Hepatocyte (in vitro differentiated cells): ENCODE data around the gene SLC1A3. TPM values are rescaled to one million over a fixed set of nuclear protein-coding genes. Genes with fewer than 3 reads are reported as not detected.

Source experiments
- DNase-seq: peaks from one replicate; pipeline ENCODE4 v3.0.0-alpha.2; 2016; ENCODE audit warnings: low spot score
- H2AFZ ChIP-seq: fragments of 200-600 bp; sonication (generic); 2 replicates; pipeline ENCODE4 v1.6.0; 2016; ENCODE audit warnings: antibody characterized with exemption, mild to moderate bottlenecking
- H3K27ac ChIP-seq: fragments of 200-600 bp; sonication (generic); 2 replicates; pipeline ENCODE4 v1.5.1; 2016; ENCODE audit warnings: mild to moderate bottlenecking
- H3K27me3 ChIP-seq: fragments of 200-600 bp; sonication (generic); 2 replicates; pipeline ENCODE4 v1.6.1; 2016
- H3K36me3 ChIP-seq: fragments of 200-600 bp; sonication (generic); replicated peaks from 2 replicates; pipeline ENCODE4 v1.5.1; 2016; ENCODE audit warnings: low read depth; ENCODE audit not compliant: insufficient read depth
- H3K4me1 ChIP-seq: fragments of 200-600 bp; sonication (generic); 2 replicates; pipeline ENCODE4 v1.5.1; 2016; ENCODE audit warnings: mild to moderate bottlenecking, moderate library complexity; ENCODE audit not compliant: insufficient read depth
- H3K4me2 ChIP-seq: fragments of 200-600 bp; sonication (generic); 2 replicates; pipeline ENCODE4 v1.6.0; 2016
- H3K4me3 ChIP-seq: fragments of 200-600 bp; sonication (generic); 2 replicates; pipeline ENCODE4 v1.5.1; 2016; ENCODE audit warnings: mild to moderate bottlenecking
- H3K79me2 ChIP-seq: fragments of 200-600 bp; sonication (generic); 2 replicates; pipeline ENCODE4 v1.6.0; 2017; ENCODE audit warnings: mild to moderate bottlenecking
- H3K9me2 ChIP-seq: fragments of 200-600 bp; sonication (generic); replicated peaks from 2 replicates; pipeline ENCODE4 v1.6.0; 2017; ENCODE audit warnings: mild to moderate bottlenecking; ENCODE audit not compliant: insufficient read depth
- H3K9me3 ChIP-seq: fragments of 200-600 bp; sonication (generic); 2 replicates; pipeline ENCODE4 v1.5.1; 2016; ENCODE audit warnings: low read depth, mild to moderate bottlenecking
- H4K20me1 ChIP-seq: fragments of 200-600 bp; sonication (generic); 2 replicates; pipeline ENCODE4 v1.6.0; 2016; ENCODE audit warnings: mild to moderate bottlenecking; ENCODE audit not compliant: insufficient read depth, poor library complexity, severe bottlenecking
- CTCF ChIP-seq: fragments of 200-600 bp; sonication (generic); IDR thresholded peaks from 2 replicates; pipeline ENCODE4 v1.5.1; 2016; ENCODE audit warnings: antibody characterized with exemption, mild to moderate bottlenecking; ENCODE audit not compliant: poor library complexity
- EZH2 ChIP-seq: fragments of 200-600 bp; sonication (generic); IDR thresholded peaks from 2 replicates; pipeline ENCODE4 v1.6.1; 2016; ENCODE audit warnings: antibody characterized with exemption, mild to moderate bottlenecking, borderline replicate concordance
- EZH2phosphoT487 ChIP-seq: fragments of 200-600 bp; sonication (generic); IDR thresholded peaks from one replicate; pipeline ENCODE4 v1.6.1; 2018; ENCODE audit warnings: antibody characterized with exemption, mild to moderate bottlenecking, low read depth, moderate library complexity; ENCODE audit not compliant: unreplicated experiment, severe bottlenecking
- WGBS: methylation state at CpG from one replicate; pipeline ENCODE4 v1.1.6; 2016; ENCODE audit warnings: low lambda C conversion rate; ENCODE audit errors: missing lambda C conversion rate; 5-methylcytosine and 5-hydroxymethylcytosine counted together
- polyA plus RNA-seq: library from polyadenylated mRNA; unstranded; fragments of >200 nt; fragmentation: Nextera tagmentation; extraction: Ambion mirVana; gene quantifications from 2 replicates; pipeline ENCODE4 v1.2.1, GENCODE V29; 2016
- total RNA-seq: library from RNA; depleted of rRNA; stranded (reverse); fragments of >200 nt; gene quantifications from 2 replicates; pipeline ENCODE4 v1.2.3, GENCODE V29; 2014

The SLC1A3 gene
- total and polyA plus RNA-seq, 2 experiments from 2014 or later = 32.3 to 42.3 TPM

- Histone ChIP-seq H3K4me3 (no peak overlapping the region), H3K4me1 (peaks cover 14% of the 10 kb centered on the region), H3K9me3 (no peaks in the 10 kb centered on the region), H2AFZ (no peak overlapping the region), H4K20me1 (no peaks in the 10 kb centered on the region), H3K4me2 (peak overlapping the region; percentile 63), H3K27me3 (no peaks in the 10 kb centered on the region), H3K79me2 (peaks cover 20% of the 10 kb centered on the region), H3K9me2 (no peaks in the 10 kb centered on the region), H3K27ac (peak overlapping the region; percentile 29), H3K36me3 (peaks cover 5% of the 10 kb centered on the region)
- DNase-seq = no peak
- TF ChIP-seq EZH2phosphoT487 = no peak
- TF ChIP-seq EZH2 = no peak
- TF ChIP-seq CTCF = no peak
- 45% methylated on average over 7 of the region's 7 CpGs for WGBS
Measured at GRCh38 chr5:36613771-36614656, 7.6 kb downstream of the SLC1A3 start.

- no peak overlapping the region for H2AFZ ChIP-seq
- WGBS = 64% methylated on average over 4 of the region's 4 CpGs
Measured at GRCh38 chr5:36614657-36615308, 8.4 kb downstream of the SLC1A3 start.

GRCh38 chr5:36619012-36619635 lies 12.7 kb downstream of the SLC1A3 start:
- Histone ChIP-seq H3K36me3 (no peaks in the 10 kb centered on the region), H3K9me3 (no peaks in the 10 kb centered on the region), H3K79me2 (peaks cover 6% of the 10 kb centered on the region), H3K4me1 (peaks cover 5% of the 10 kb centered on the region), H3K27me3 (no peaks in the 10 kb centered on the region), H3K27ac (no peak overlapping the region), H2AFZ (no peak overlapping the region), H3K9me2 (no peaks in the 10 kb centered on the region), H3K4me3 (no peak overlapping the region), H3K4me2 (no peak overlapping the region), H4K20me1 (no peaks in the 10 kb centered on the region)
- DNase-seq = no peak
- WGBS = 83% methylated on average over 8 of the region's 8 CpGs
- no peak for TF ChIP-seq EZH2
- TF ChIP-seq CTCF = no peak
- TF ChIP-seq EZH2phosphoT487 = no peak

More at GRCh38 chr5:36614657-36615308, 8.4 kb downstream of the SLC1A3 start:
- peaks cover 18% of the 10 kb centered on the region for H3K79me2 ChIP-seq
- peak overlapping the region; percentile 63 for H3K4me2 ChIP-seq
- peaks cover 5% of the 10 kb centered on the region for H3K36me3 ChIP-seq
- no peaks in the 10 kb centered on the region for H3K9me2 ChIP-seq
- H3K9me3 ChIP-seq = no peaks in the 10 kb centered on the region
- no peaks in the 10 kb centered on the region for H4K20me1 ChIP-seq
- TF ChIP-seq EZH2phosphoT487 (no peak), CTCF (no peak), EZH2 (no peak)
- H3K4me3 ChIP-seq = no peak overlapping the region
- no peak for DNase-seq
- peaks cover 14% of the 10 kb centered on the region for H3K4me1 ChIP-seq
- peak overlapping the region; percentile 29 for H3K27ac ChIP-seq
- H3K27me3 ChIP-seq = no peaks in the 10 kb centered on the region
